T-helper 1 cell treated with Interleukin-12 subunit alpha and Interleukin-12 subunit beta and Interleukin-4 antibody, amounts not matched to agents 30 ng/mL and 1 ng/mL, for 36 hours (primary cell): Measurements from ENCODE around the gene CMTM8. TPM values are rescaled to one million over a fixed set of nuclear protein-coding genes. Genes with fewer than 3 reads are reported as not detected.

Experiments used
- intact Hi-C: fragments of 100-400 bp; cut with micrococcal nuclease; formaldehyde crosslinking; loops from one replicate; pipeline ENCODE4 v1.15.1; 2024
- total RNA-seq: library from RNA; stranded (reverse); gene quantifications from 2 replicates; pipeline ENCODE4 v1.2.3, GENCODE V29; 2022

CMTM8 gene
- total RNA-seq, 1 donor from 2014 or later = 8.5 TPM

DNA sequence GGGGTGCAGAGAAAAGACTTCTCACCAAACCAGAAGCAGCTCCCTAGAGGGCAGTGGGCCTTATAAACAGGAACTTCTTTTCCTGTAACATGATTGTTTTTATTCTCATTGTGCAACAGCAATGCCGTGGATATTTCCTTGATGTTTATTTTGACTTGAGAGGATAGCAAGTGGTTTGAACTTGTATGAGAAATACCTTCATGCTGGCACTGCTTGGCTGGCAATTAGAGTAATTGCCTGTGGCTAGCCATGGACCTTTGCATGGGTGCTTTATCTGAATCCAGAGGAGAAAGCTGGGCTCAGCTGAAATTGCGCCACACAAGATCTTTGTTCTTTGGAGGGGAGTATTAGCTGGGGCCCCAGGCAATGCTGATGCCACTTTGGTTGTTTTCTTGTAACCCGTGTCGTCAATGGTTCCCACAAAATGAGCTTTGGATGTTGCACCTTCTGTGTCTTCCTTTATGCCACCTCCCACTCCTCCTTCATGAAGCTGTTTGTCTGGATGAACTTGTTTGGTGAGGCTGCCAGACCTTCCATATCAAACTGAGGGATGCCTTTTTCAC lies 37.9 kb downstream of the CMTM8 start:
- intact Hi-C loops = no loop called here

DNA sequence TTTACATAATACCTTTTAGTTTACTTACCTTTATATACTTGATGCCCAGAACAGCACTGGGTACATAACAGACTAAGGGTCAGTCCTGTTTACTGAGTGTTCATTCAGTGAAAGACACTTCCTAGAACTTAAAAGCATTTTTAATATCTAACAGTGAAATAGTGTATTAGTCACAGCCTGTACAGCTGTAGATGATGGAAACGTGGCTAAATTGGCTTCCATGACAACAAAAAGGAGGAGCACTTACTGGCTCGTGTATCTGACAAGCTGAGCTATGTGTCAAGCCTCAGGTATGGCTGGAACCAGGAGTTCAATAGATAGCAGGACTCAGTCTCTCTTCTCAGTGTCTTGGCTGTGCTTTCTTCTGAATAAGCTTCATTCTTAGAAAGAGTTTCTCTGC lies 40.2 kb downstream of the CMTM8 start:
- intact Hi-C loops = no loop called here

DNA sequence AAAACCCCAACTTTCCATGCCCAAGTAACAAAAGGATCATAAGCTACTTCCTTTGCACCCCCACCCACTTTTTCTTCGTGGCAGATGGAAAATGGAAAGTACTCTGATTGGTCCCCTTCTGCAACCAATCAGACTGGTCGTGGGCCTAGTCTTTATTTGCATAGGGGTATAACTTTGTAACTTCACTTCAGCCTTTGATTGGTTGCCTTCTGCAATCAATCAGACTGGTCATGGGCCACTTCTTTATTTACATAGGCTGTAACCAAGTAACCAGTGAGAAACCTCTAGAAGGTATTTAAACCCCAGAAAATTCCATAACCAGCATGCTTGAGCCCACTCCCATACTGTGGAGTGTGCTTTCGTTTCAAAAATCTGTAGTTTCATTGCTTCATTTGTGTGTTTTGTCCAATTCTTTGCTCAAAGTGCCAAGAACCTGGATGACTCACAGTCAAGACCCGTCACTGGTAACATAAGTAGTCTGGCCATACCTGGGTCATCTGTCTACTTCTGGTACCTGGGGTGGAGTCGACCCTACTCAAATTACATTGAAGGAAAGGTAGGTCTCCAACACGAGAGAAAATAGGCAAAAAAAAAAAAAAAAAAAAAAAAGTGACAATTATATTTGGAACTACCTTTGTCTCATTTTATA lies 41.9 kb downstream of the CMTM8 start:
- intact Hi-C loops = no loop called here

DNA sequence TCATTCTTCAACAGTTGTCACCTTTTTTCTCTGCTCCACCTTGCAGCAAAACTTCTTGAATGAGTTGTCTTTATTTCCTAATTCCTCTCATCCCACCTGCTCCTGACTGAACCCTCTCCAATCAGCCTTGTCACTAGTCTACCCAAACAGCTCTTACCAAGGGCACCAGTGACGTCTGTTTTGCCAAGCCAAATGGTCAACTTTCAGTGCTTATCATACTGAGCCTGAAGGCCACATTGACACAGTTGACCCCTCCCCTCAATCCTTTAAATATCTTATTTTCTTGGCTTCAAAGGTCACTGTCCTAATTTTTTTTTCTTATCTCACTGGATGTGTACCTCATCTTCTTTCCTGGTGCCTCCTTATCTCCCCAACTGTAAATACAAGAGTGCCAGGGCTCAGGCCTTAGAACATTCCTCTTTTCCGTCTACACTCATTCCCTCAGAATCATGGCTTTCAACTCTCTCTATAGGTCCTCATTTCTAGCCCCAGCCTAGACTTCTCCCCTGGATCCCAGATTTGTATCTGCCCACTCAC lies 43.2 kb downstream of the CMTM8 start:
- intact Hi-C loops = no loop called here

DNA sequence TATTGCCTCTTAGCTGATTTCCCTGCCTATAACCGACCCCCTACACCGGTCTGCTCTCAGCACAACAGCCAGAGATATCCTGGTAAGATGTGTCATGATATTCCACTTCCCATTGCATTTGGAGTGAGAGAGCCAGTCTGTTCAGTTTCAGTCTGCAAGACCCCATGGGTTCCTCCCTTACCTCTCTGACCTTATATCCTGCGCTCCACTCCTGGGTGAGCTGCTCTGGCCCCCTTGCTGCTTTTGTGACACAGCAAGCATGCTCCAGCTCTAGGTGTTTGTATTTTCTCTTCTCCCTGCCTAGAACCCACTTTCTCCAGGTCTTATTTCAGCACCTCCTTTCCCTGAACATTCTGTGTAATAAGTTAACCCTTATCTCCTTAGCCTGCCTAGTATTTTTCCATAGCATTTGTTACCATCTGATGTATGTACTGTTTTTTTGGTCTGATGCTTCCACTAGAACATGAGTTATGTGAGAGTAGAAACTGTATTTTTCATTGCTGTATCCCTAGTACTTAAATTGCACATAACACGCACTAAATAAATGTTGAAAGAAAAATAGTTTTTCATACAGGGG lies 44.2 kb downstream of the CMTM8 start:
- intact Hi-C loops = no loop called here

DNA sequence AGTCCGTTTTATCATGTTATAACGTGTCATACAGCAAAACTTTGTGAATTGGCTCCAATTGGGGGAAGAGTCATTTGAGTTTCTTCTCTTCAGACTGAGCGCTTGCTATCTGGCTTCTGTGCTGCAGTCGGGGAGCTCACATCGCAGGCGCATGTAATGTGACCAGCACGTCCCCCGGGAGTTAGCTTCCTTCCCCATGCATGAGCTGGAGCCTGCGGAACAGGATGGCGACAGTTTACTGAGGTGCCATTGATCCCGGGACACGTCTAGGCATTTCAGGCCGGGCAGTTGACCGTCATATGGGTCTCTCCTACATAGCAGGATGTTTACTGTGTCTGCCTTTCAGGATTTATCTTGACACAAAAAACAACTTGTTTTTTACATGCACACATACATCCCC lies 44.8 kb downstream of the CMTM8 start:
- intact Hi-C loops = no loop called here

DNA sequence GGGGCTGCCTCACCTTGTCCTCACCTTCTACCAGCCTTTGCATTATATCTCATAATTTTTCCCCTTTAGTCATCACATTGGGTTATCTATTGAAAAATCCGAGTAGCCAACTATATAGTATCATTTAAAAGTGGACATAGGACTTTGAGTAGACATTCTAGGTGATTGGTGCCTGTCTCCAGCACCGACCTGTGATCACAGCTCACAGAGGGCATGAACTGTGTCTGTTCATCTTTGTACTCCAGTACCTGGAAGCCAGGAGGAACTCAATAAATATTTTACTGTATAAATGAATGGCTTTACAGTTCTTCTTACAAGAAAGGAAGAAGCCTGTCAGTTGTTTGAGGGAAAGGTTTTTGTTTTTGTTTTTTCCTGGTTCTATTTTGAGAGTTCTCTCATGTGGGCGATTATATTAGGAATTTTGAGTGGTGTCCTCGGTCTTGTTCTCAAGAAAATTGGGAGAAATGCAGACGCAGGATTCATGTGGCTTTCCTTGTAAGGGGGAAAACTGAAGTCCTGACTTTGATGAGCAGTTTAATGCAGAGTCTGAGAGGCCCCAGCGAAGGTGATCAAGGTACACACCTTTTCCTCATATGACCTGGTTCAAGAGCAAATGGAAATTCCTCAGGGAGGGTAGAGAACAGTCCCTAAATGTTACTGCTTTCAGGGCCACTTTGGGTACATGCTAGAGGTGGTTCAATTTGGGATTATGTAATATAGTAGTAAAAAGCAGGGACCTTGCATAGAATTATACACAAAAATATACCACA lies 46.1 kb downstream of the CMTM8 start:
- intact Hi-C loops = no loop called here

DNA sequence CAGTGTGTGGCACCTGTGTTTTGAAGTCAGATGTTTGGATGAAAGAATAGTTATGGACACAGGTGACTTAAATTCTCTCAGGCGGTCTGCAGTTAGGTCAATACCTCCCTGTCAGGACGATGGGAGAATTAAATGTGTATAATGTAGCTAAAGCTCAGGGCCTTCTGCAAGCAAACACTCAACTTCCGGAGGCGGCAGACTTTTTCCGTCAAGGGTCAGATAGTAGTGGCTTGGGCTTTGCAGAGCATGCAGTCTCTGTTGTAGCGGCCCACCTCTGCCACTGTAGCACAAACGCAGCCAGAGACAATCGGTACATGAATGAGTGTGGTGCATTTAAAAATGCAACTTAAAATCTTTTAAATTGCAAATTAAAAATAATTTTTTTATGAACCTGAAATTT lies 47.4 kb downstream of the CMTM8 start:
- intact Hi-C loops = no loop called here

DNA sequence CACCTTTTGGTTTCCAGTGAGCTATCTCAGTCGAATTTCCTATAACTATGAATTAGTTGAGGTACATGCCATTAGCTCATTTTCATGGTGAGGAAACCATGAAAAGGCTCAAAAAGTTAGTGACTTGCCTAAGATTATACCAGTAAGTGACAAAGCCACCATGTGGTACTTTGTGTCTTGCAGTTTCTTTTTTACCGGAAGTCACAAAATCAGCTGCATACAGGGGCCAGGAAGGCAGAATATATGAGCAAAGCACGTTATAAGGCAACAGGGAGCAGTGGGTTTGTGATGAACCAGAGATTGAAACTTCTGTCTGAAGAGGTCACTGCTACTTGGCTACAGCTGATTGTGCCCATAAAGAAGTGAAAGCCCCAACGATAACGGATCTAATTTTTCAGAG lies 50.3 kb downstream of the CMTM8 start:
- intact Hi-C loops = loop anchor here (1.0 to 2.0 kb wide), 3 partner anchors 8 to 110 kb away; partner anchors contain the start of gene CMTM8

DNA sequence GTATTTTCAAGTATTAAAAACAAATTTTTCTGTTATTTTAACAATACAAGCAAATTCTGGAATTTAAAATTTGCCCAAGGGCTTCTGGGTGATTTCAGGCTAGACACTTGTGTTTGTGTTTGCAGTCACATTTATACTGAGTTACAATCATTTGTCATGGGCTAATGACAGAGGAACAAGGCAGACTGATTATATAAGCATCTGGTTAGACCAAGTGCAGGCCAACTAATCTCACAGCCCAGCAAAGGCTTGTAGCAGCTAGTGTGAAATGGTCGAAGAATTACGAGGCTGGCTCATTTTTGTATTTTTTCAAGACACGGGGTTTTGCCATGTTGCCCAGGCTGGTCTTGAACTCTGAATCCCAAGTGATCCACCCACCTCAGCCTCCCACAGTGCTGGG lies 52.1 kb downstream of the CMTM8 start:
- intact Hi-C loops = no loop called here

DNA sequence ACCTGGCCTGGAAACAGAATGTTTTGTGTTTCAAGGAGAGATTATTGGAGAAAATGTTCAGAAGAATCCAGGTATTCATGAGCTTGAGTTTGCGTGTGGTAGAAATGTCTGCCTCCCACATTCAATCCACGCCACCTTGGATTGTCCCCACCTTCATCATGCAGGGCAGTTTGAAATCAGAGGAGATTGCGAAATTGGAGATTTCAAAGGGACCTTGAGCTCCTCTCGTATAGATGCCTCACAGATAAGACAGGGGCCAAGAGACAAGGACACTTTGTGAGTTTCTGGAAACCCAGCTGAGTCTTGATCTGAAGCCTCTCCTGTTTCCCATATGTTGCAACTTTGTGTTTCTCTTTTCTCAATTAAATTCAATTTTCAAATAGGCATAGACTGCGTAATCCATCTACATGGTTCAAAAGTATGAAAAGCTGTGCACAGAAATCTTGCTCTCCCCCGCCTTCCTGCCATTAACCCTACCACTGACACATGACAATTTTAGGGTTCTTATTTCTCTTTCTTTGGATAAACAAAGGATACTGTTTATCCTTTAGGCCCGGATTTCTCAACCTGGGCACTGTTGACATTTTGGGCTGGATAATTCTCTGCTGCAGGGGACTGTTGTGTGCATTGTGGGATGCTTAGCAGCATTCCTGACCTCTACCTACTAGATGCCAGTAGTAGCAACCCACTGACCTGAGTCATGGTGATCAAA lies 53.8 kb downstream of the CMTM8 start:
- intact Hi-C loops = no loop called here

DNA sequence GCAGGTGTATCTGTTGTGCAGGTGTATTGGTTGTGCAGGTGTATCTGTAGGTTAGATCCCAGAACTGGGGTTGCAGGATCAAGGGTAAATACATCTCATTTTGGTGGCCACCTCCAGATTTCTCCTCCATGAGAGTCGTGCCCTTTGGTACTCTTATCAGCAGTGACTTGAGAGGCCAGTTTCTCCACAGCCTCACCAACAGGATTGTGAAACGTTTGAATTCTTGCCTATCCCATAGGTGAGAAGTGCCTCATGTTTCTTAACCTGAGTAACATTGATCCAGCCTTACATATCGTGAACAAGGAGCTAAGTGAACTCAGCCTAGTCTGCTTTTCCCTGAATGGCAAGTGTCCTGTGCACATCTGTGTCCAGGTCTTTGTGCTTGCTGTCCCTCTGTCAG lies 55.4 kb downstream of the CMTM8 start:
- intact Hi-C loops = no loop called here

DNA sequence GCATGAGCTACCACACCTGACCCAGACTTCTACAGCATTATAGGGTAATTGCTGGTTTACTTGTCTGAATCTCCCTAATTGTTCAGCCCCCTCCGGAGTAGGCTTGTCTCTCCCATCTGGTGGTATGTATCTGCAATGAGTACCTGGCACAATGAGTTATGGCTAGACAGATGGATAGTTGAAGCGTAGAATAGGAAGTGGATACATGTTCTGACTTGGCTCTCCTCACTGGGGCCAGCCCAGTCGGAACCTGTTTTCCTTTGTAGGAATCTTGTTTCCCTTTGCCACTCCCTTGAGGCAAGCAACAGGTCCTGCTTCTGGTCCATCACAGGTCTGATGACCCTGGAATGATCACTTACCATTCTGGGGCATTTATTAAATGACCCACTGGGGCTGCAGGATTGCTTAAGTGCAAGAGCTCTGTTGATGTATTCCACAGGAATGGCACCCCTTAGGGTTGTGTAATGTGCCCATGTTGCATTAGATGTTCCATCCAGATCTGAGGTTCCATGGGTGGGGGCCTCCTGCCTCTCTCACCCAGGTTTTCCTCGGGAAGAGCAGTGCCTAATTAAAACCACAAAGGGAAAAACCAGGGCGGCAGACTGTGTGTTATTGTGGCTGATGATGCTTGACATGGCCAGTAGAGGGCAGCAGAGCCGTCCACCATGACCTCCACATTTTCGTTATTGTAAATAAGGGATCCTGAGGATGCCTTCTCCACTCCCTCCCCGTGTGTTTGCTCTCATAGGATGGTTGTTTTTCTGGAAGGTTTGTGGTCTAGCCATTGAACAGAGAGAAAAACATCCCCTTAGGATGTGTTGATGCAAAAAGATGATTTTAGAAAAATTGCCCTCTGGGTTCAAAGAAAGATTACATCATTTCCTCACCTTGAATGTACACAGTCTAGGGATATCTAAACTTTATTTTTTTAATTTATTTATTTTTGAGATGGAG lies 58.0 kb downstream of the CMTM8 start:
- intact Hi-C loops = loop anchor here (1.0 to 2.0 kb wide), 12 partner anchors 7 to 388 kb away; partner anchors contain the start of genes CMTM6, CMTM8 and CNOT10

DNA sequence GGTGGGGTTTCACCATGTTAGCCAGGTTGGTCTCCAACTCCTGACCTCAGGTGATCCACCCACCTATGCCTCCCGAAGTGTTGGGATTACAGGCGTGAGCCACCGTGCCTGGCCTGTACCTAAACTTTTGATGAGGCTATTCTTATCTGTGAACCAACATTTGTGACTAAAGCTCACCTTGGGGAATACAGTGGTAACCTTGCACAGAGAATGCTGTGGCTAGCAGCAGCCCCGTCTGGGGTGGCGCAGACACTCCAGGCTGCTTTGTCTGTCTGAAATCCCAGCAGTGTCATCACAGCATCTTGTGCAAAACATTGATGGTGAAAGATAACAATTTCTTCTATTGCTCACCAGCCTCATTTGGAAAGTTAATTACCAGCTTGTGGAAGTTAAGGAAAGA lies 58.9 kb downstream of the CMTM8 start:
- intact Hi-C loops = loop anchor here (1.0 to 2.0 kb wide), 6 partner anchors 8 to 387 kb away; partner anchors contain the start of genes CMTM6, CMTM8 and CNOT10

DNA sequence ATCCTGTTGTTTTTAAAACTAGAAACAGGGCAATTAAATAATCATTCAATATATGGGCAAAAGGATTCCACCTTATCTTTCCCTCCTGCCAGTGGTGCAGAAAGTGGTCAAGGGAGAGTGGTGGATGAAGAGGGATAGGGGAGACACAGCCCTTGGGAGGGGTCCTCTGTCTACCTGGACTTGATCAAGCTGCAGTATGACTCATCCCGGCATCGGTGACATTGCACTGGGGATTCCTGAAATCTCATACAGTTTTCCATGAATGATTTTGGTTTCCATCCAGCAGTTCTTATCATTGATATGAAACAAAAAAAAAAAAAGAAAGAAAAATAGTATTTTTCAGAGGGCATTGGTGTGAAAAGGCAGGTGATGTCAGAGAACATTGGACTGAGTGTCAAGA lies 62.9 kb downstream of the CMTM8 start:
- intact Hi-C loops = loop anchor here (5.0 kb wide), 2 partner anchors 384 to 769 kb away; partner anchors contain the start of gene STT3B

DNA sequence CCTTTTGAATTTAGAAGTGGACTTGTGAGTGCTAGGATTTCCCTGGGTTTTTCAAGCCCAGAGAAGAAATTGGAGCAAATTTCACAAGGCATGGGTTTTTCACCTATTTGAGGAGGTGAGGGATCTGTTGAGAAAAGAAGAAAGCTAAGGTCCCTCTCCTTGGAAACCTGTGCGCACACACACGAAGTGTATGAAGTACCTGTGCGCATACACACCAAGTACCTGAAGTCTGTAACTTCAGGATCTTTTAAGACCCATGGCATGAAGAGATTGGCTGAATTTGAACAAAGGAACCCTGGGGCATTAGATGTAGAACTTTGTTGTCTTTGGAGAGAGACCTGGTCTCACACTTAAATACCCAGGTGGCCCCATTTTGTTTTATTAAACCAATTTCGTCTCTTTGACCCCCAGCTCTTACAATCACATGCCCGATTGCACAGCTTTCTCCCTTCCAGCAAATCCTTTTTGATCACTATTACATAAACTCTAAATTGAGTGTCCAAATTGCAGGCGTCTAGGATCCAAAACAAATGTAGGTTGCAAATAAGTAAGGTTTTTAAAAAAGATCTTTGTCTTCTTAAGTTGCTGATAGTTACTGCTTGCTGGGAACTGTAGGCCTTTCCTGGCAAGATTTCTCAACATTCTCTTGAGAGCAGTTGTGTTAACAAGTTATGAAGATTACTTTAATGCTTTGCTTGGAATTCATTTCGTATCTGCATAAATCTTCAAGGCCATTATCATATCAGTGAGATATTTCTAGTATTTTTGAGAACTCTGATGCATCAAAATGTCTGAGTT lies 64.3 kb downstream of the CMTM8 start:
- intact Hi-C loops = loop anchor here (1.0 to 5.0 kb wide), 5 partner anchors 12 to 770 kb away; partner anchors contain the start of genes DYNC1LI1 and STT3B

DNA sequence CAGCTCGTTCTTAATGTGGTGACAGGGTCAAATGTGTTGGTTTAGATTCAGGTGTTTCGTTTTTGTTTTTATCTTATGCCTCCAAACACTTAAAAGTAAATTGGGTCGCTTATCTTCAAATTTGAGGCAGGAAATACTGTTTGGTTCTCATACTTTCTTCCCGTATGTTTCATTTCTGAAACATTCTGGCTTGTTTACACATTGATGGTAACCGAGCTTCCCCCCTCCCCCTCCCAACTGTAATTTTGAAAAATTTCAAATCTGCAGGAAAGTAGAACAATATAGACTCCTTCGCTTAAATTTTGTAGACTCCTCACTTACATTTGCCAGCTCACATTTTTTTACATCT lies 64.9 kb downstream of the CMTM8 start:
- intact Hi-C loops = loop anchor here (1.0 to 5.0 kb wide), 5 partner anchors 11 to 771 kb away; partner anchors contain the start of genes DYNC1LI1 and STT3B

DNA sequence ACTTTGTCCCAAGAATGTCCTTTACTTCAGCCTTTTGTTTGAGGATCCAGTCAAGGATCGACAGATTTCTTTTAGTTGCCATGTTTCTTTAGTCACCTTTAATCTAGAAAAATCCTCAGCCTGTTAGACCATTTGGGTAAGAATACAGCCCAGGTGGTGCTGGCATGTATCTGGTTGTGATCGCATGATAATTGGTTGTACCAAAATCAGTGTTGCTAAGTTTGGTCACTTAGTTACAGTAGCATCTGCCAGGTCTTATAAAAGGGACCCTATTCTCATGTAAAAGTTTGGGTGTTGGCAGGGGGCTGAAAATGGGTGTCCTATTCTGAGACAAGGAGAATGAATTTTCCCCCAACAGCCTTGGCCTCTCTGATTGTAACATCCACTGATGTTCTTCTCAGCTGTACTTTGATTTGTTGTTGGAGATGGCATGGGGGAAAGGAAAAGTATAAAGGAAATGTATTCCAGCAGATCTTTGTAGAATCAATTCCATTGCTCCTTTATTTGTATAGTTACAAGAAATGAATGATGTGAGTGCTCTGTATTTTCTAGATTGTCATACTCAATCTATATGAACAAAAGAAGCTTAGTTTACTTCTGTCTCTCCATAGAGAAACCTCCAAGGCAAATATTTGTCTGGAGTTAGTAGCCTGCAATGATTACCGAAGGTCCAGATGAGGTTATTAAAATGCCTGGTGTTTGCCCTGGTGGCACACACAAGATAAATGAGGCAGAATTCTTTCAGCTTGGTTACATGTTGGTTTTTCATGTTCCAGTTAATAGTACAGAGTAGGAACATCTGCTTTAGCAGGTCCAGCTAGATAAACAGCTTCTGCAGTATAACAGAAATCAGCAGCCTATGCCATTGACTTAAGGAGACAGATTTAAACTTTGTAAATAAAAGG lies 65.7 kb downstream of the CMTM8 start:
- intact Hi-C loops = loop anchor here (1.0 to 5.0 kb wide), 5 partner anchors 10 to 772 kb away; partner anchors contain the start of genes DYNC1LI1 and STT3B
